HEK293 (cell line): ENCODE measurements around the gene CMTM4.

Source experiments
- CTCF ChIA-PET: fragments of 350-600 bp; formaldehyde crosslinking; extraction: SDS; loops from one replicate; lab custom pipeline; 2021; ENCODE audit warnings: antibody characterized with exemption; lab: Yijun Ruan, JAX
- POLR2A ChIA-PET: fragments of 300-600 bp; formaldehyde crosslinking; extraction: SDS; loops from one replicate; lab custom pipeline; 2020; ENCODE audit warnings: antibody characterized with exemption, inconsistent platforms; lab: Yijun Ruan, JAX
- H3K27ac ChIP-seq: fragments of 200-500 bp; sonication (Bioruptor generic); 2 replicates; pipeline ENCODE4 v1.5.1; 2014; ENCODE audit warnings: low read depth, low read length, control low read depth, inconsistent platforms; ENCODE audit errors: extremely low read depth
- H3K36me3 ChIP-seq, 2 experiments: fragments of 200-500 bp in 1 of 2; sonication (Bioruptor generic) in 1 of 2; 1 replicate in 1 of 2; 2 replicates in 1 of 2; pipeline ENCODE4 v1.5.1; 2014 to 2017; ENCODE audit warnings: inconsistent platforms in 2 of 2, low read length in 2 of 2; ENCODE audit not compliant: control insufficient read depth in 2 of 2, insufficient read depth in 1 of 2
- H3K4me1 ChIP-seq: fragments of 200-500 bp; sonication (Bioruptor generic); 2 replicates; pipeline ENCODE4 v1.5.1; 2014; ENCODE audit warnings: mild to moderate bottlenecking, low read length, inconsistent platforms; ENCODE audit not compliant: control insufficient read depth, insufficient read depth
- H3K4me3 ChIP-seq: 2 replicates; pipeline ENCODE4 v1.5.1; 2011; ENCODE audit warnings: low read depth, mild to moderate bottlenecking, control low read depth, low read length, moderate library complexity
- H3K9me3 ChIP-seq: fragments of 200-500 bp; sonication (Bioruptor generic); 2 replicates; pipeline ENCODE4 v1.5.1; 2014; ENCODE audit warnings: low read depth, low read length, inconsistent platforms; ENCODE audit not compliant: control insufficient read depth, insufficient read depth
- GLIS2 ChIP-seq: fragments of 450-650 bp; formaldehyde crosslinking; IDR thresholded peaks from 2 replicates; pipeline ENCODE4 v1.5.1; 2016; ENCODE audit warnings: missing biosample characterization, missing genetic modification characterization
- KLF8 ChIP-seq: fragments of 450-650 bp; formaldehyde crosslinking; IDR thresholded peaks from 2 replicates; pipeline ENCODE4 v1.5.1; 2016; ENCODE audit warnings: missing biosample characterization, missing genetic modification characterization
- MZF1 ChIP-seq: fragments of 450-650 bp; formaldehyde crosslinking; IDR thresholded peaks from 2 replicates; pipeline ENCODE4 v1.5.1; 2017; ENCODE audit warnings: missing biosample characterization, missing genetic modification characterization, borderline replicate concordance
- SALL2 ChIP-seq: fragments of 450-650 bp; formaldehyde crosslinking; IDR thresholded peaks from 2 replicates; pipeline ENCODE4 v1.5.0; 2017; ENCODE audit warnings: missing biosample characterization, mild to moderate bottlenecking, missing genetic modification characterization, borderline replicate concordance
- SETDB1 ChIP-seq: IDR thresholded peaks from one replicate; pipeline ENCODE4 v1.6.1; 2017; ENCODE audit warnings: mild to moderate bottlenecking, low read length, moderate library complexity, mixed read lengths; ENCODE audit not compliant: insufficient read length
- WT1 ChIP-seq: fragments of 450-650 bp; formaldehyde crosslinking; IDR thresholded peaks from 2 replicates; pipeline ENCODE4 v1.5.1; 2016; ENCODE audit warnings: missing biosample characterization, missing genetic modification characterization
- ZBTB20 ChIP-seq: fragments of 450-650 bp; formaldehyde crosslinking; IDR thresholded peaks from 2 replicates; pipeline ENCODE4 v1.5.1; 2016; ENCODE audit warnings: missing biosample characterization, missing genetic modification characterization
- ZIC2 ChIP-seq: fragments of 450-650 bp; formaldehyde crosslinking; IDR thresholded peaks from 2 replicates; pipeline ENCODE4 v1.5.1; 2016; ENCODE audit warnings: missing biosample characterization, missing genetic modification characterization
- ZNF175 ChIP-seq: fragments of 450-650 bp; formaldehyde crosslinking; IDR thresholded peaks from 2 replicates; pipeline ENCODE4 v1.5.1; 2016; ENCODE audit warnings: missing biosample characterization, missing genetic modification characterization
- ZNF335 ChIP-seq: fragments of 450-650 bp; formaldehyde crosslinking; conservative IDR thresholded peaks from 2 replicates; pipeline ENCODE4 v1.5.1; 2016; ENCODE audit warnings: missing biosample characterization, missing genetic modification characterization
- ZNF394 ChIP-seq: fragments of 450-650 bp; formaldehyde crosslinking; IDR thresholded peaks from 2 replicates; pipeline ENCODE4 v1.5.1; 2016; ENCODE audit warnings: missing biosample characterization, missing genetic modification characterization, mild to moderate bottlenecking, moderate library complexity, borderline replicate concordance
- ZNF404 ChIP-seq: fragments of 450-650 bp; formaldehyde crosslinking; IDR thresholded peaks from 2 replicates; pipeline ENCODE4 v1.5.1; 2017; ENCODE audit warnings: missing biosample characterization, missing genetic modification characterization
- ZNF423 ChIP-seq: fragments of 450-650 bp; formaldehyde crosslinking; IDR thresholded peaks from 2 replicates; pipeline ENCODE4 v1.5.1; 2016; ENCODE audit warnings: missing biosample characterization, missing genetic modification characterization
- ZNF501 ChIP-seq: fragments of 450-650 bp; formaldehyde crosslinking; IDR thresholded peaks from 2 replicates; pipeline ENCODE4 v1.5.1; 2016; ENCODE audit warnings: missing biosample characterization, missing genetic modification characterization
- ZNF510 ChIP-seq: fragments of 450-650 bp; formaldehyde crosslinking; IDR thresholded peaks from 2 replicates; pipeline ENCODE4 v1.5.1; 2018; ENCODE audit warnings: mild to moderate bottlenecking, missing genetic modification characterization, missing biosample characterization; ENCODE audit not compliant: insufficient replicate concordance
- ZNF529 ChIP-seq: fragments of 450-650 bp; formaldehyde crosslinking; IDR thresholded peaks from 2 replicates; pipeline ENCODE4 v1.5.1; 2017; ENCODE audit warnings: missing genetic modification characterization, missing biosample characterization; ENCODE audit not compliant: insufficient replicate concordance
- ZNF548 ChIP-seq: fragments of 450-650 bp; formaldehyde crosslinking; IDR thresholded peaks from 2 replicates; pipeline ENCODE4 v1.5.1; 2016; ENCODE audit warnings: missing biosample characterization, missing genetic modification characterization
- ZNF654 ChIP-seq: fragments of 450-650 bp; formaldehyde crosslinking; IDR thresholded peaks from 2 replicates; pipeline ENCODE4 v1.5.1; 2016; ENCODE audit warnings: low read depth, missing biosample characterization, missing genetic modification characterization
- TF ChIP-seq, protein P1 (sequence below): fragments of 450-650 bp; formaldehyde crosslinking; IDR thresholded peaks from 2 replicates; pipeline ENCODE4 v1.5.1; 2016; ENCODE audit warnings: missing biosample characterization, missing genetic modification characterization, low read depth
- TF ChIP-seq, protein P2 (sequence below): fragments of 450-650 bp; formaldehyde crosslinking; IDR thresholded peaks from 2 replicates; pipeline ENCODE4 v1.5.1; 2016; ENCODE audit warnings: missing biosample characterization, missing genetic modification characterization
- TF ChIP-seq, protein P3 (sequence below): fragments of 450-650 bp; formaldehyde crosslinking; IDR thresholded peaks from 2 replicates; pipeline ENCODE4 v1.5.1; 2016; ENCODE audit warnings: missing biosample characterization, missing genetic modification characterization
- TF ChIP-seq, protein P4 (sequence below): fragments of 450-650 bp; formaldehyde crosslinking; IDR thresholded peaks from 2 replicates; pipeline ENCODE4 v1.5.1; 2016; ENCODE audit warnings: missing biosample characterization, missing genetic modification characterization
- TF ChIP-seq, protein P5 (sequence below): fragments of 450-650 bp; formaldehyde crosslinking; IDR thresholded peaks from 2 replicates; pipeline ENCODE4 v1.5.1; 2017; ENCODE audit warnings: missing biosample characterization, missing genetic modification characterization
- TF ChIP-seq, protein P6 (sequence below): fragments of 450-650 bp; formaldehyde crosslinking; IDR thresholded peaks from 2 replicates; pipeline ENCODE4 v1.5.1; 2017; ENCODE audit warnings: missing biosample characterization, missing genetic modification characterization

CMTM4 gene

DNA sequence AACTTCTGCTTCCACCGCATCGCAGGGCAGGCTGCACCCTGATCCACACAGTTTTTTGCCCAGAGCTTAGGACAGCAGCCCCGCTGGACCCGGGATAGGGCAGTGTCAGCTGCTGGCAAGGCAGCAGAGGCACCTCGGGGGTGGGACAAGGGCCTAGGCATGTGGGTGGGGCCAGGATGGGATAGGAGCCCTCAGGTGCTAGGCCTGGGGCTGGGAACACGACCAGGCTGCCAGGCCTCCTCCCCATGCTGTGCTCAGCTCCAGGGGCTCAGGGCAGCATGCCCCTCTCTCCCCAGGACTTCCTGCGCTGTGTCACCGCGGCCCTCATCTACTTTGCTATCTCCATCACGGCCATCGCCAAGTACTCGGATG is 87.4 kb downstream of the CMTM4 start:
- ChIA-PET POLR2A (interaction anchor here (1.1 to 1.7 kb wide), 2 partner anchors 9 to 259 kb away, joined by 3 to 4 read pairs; no protein-coding TSS in a partner anchor), CTCF (interaction anchor here (0.6 to 4.2 kb wide), 35 partner anchors 10 to 1762 kb away, joined by 3 to 28 read pairs (median 4); partner anchors contain the start of genes NAE1 and TK2)

DNA sequence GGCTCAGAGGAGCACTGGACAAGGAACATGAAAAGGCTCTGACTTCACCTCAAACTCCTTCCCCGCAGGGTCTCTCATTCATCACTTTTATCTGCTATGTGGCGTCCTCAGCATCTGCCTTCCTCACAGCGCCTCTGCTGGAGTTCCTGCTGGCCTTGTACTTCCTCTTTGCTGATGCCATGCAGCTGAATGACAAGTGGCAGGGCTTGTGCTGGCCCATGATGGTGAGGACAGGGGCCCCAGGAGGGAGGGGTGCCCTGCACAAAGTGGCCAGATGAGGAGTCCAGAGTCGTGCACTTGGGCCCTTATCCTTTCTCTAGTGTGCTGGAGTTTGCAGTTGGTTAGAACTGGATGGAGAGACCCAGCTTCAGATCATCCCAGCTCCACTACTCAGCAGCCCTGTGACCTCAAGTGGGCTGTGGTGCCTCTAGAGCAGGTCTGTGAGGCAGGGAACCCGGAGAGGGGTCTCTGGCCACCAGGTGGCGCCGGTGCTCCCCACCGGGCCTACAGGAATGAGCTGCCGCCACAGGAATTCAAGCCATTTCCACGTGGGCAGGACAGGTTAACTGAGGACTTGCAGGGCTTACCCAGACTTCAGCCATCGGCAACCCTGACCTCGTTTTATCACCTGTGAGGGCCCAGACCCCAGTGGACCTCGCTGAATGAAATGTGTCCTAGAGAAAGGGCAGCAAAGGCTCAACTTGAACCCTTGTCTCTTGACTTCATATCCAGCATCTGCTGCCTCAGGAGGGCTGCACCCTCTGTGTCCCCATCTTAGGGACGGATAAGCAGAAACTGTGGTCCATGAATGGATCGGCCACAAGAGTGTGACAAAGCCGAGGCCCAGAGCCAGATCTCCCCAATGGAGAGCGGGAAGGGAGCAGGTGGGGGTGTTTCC is 88.1 kb downstream of the CMTM4 start:
- Histone ChIP-seq H3K27ac (no peak overlapping the region), H3K4me1 (no peaks in the 10 kb centered on the region), H3K9me3 (no peaks in the 10 kb centered on the region), H3K36me3 (peaks cover 5 to 49% of the 10 kb centered on the region in 2 experiments; a peak in 2 of 3 replicates), H3K4me3 (no peak overlapping the region)
- ChIA-PET POLR2A (interaction anchor here (1.1 to 1.7 kb wide), 2 partner anchors 9 to 259 kb away, joined by 3 to 4 read pairs; no protein-coding TSS in a partner anchor), CTCF (interaction anchor here (0.6 to 4.2 kb wide), 44 partner anchors 9 to 1761 kb away, joined by 3 to 28 read pairs (median 4); partner anchors contain the start of genes NAE1 and TK2)
- TF ChIP-seq ZNF654 (tag by site-specific recombination) (peak; percentile 63), GLIS2 (no peak), SALL2 (tag by site-specific recombination) (no peak), ZNF529 (no peak), ZNF501 (tag by site-specific recombination) (no peak), WT1 (tag by site-specific recombination) (no peak), SETDB1 (no peak), ZIC2 (tag by site-specific recombination) (peak; percentile 89), ZNF335 (peak; percentile 74), ZNF423 (tag by site-specific recombination) (no peak), ZBTB20 (peak; percentile 59), ZNF394 (tag by site-specific recombination) (no peak), ZNF404 (tag by site-specific recombination) (no peak), ZNF548 (tag by site-specific recombination) (no peak), KLF8 (tag by site-specific recombination) (peak; percentile 46; the same call in 1 of the 2 replicates), MZF1 (no peak)
- TF ChIP-seq, protein P1, sequence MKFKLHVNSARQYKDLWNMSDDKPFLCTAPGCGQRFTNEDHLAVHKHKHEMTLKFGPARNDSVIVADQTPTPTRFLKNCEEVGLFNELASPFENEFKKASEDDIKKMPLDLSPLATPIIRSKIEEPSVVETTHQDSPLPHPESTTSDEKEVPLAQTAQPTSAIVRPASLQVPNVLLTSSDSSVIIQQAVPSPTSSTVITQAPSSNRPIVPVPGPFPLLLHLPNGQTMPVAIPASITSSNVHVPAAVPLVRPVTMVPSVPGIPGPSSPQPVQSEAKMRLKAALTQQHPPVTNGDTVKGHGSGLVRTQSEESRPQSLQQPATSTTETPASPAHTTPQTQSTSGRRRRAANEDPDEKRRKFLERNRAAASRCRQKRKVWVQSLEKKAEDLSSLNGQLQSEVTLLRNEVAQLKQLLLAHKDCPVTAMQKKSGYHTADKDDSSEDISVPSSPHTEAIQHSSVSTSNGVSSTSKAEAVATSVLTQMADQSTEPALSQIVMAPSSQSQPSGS (tag by site-specific recombination): no peak
- TF ChIP-seq, protein P2, sequence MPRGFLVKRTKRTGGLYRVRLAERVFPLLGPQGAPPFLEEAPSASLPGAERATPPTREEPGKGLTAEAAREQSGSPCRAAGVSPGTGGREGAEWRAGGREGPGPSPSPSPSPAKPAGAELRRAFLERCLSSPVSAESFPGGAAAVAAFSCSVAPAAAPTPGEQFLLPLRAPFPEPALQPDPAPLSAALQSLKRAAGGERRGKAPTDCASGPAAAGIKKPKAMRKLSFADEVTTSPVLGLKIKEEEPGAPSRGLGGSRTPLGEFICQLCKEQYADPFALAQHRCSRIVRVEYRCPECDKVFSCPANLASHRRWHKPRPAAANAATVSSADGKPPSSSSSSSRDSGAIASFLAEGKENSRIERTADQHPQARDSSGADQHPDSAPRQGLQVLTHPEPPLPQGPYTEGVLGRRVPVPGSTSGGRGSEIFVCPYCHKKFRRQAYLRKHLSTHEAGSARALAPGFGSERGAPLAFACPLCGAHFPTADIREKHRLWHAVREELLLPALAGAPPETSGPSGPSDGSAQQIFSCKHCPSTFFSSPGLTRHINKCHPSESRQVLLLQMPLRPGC: peak; percentile 71; the same call in 1 of the 2 replicates
- TF ChIP-seq, protein P3, sequence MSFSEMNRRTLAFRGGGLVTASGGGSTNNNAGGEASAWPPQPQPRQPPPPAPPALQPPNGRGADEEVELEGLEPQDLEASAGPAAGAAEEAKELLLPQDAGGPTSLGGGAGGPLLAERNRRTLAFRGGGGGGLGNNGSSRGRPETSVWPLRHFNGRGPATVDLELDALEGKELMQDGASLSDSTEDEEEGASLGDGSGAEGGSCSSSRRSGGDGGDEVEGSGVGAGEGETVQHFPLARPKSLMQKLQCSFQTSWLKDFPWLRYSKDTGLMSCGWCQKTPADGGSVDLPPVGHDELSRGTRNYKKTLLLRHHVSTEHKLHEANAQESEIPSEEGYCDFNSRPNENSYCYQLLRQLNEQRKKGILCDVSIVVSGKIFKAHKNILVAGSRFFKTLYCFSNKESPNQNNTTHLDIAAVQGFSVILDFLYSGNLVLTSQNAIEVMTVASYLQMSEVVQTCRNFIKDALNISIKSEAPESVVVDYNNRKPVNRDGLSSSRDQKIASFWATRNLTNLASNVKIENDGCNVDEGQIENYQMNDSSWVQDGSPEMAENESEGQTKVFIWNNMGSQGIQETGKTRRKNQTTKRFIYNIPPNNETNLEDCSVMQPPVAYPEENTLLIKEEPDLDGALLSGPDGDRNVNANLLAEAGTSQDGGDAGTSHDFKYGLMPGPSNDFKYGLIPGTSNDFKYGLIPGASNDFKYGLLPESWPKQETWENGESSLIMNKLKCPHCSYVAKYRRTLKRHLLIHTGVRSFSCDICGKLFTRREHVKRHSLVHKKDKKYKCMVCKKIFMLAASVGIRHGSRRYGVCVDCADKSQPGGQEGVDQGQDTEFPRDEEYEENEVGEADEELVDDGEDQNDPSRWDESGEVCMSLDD: 0 out of 2 replicates have a peak, but pooled peaks have one; percentile 37
- TF ChIP-seq, protein P4, sequence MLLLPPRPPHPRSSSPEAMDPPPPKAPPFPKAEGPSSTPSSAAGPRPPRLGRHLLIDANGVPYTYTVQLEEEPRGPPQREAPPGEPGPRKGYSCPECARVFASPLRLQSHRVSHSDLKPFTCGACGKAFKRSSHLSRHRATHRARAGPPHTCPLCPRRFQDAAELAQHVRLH (tag by site-specific recombination): no peak
- TF ChIP-seq, protein P5, sequence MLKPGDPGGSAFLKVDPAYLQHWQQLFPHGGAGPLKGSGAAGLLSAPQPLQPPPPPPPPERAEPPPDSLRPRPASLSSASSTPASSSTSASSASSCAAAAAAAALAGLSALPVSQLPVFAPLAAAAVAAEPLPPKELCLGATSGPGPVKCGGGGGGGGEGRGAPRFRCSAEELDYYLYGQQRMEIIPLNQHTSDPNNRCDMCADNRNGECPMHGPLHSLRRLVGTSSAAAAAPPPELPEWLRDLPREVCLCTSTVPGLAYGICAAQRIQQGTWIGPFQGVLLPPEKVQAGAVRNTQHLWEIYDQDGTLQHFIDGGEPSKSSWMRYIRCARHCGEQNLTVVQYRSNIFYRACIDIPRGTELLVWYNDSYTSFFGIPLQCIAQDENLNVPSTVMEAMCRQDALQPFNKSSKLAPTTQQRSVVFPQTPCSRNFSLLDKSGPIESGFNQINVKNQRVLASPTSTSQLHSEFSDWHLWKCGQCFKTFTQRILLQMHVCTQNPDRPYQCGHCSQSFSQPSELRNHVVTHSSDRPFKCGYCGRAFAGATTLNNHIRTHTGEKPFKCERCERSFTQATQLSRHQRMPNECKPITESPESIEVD: no peak
- TF ChIP-seq, protein P6, sequence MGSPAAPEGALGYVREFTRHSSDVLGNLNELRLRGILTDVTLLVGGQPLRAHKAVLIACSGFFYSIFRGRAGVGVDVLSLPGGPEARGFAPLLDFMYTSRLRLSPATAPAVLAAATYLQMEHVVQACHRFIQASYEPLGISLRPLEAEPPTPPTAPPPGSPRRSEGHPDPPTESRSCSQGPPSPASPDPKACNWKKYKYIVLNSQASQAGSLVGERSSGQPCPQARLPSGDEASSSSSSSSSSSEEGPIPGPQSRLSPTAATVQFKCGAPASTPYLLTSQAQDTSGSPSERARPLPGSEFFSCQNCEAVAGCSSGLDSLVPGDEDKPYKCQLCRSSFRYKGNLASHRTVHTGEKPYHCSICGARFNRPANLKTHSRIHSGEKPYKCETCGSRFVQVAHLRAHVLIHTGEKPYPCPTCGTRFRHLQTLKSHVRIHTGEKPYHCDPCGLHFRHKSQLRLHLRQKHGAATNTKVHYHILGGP (tag by site-specific recombination): no peak

More for the DNA sequence above, 87.4 kb downstream of the CMTM4 start:
- Histone ChIP-seq H3K4me1 (no peaks in the 10 kb centered on the region), H3K9me3 (no peaks in the 10 kb centered on the region), H3K4me3 (no peak overlapping the region), H3K27ac (no peak overlapping the region), H3K36me3 (peaks cover 5 to 54% of the 10 kb centered on the region in 2 experiments; a peak in 2 of 3 replicates)
- TF ChIP-seq ZIC2 (tag by site-specific recombination): peak; percentile 34; the same call in 1 of the 2 replicates
- TF ChIP-seq ZNF175 (tag by site-specific recombination): no peak
- no peak for TF ChIP-seq ZNF510 (tag by site-specific recombination)
